Activated B cell treated with CpG ODN at 0.5 μM for 24 hours (primary cell): ENCODE results near the gene SLC22A14. TPM values are rescaled to one million over a fixed set of nuclear protein-coding genes. Genes with fewer than 3 reads are reported as not detected.

Experiments
- ATAC-seq: fragments of 200-7000 bp; cut with Tn5 transposase; one replicate; pipeline ENCODE4 v1.10.0; 2021; ENCODE audit warnings: low read depth, mild to moderate bottlenecking, moderate library complexity
- CTCF ChIA-PET: fragments of 350-600 bp; sonication (Branson Sonifier 250); formaldehyde crosslinking; loops from one replicate; lab custom pipeline; 2021; ENCODE audit warnings: antibody characterized with exemption; lab: Charles Lee
- POLR2A ChIA-PET: fragments of 350-600 bp; sonication (Branson Sonifier 250); formaldehyde crosslinking; loops from one replicate; lab custom pipeline; 2021; ENCODE audit warnings: antibody characterized with exemption; lab: Charles Lee
- DNase-seq: peaks from one replicate; pipeline ENCODE4 v3.0.0; 2022
- H3K27ac Mint-ChIP-seq: one replicate; pipeline ENCODE4 v1.8.0; 2020; ENCODE audit warnings: mixed read lengths
- H3K27me3 Mint-ChIP-seq: one replicate; pipeline ENCODE4 v1.8.0; 2021; ENCODE audit warnings: mixed read lengths
- H3K36me3 Mint-ChIP-seq: one replicate; pipeline ENCODE4 v1.8.0; 2021; ENCODE audit warnings: low read depth, mixed read lengths
- H3K4me1 Mint-ChIP-seq: one replicate; pipeline ENCODE4 v1.8.0; 2021; ENCODE audit warnings: mixed read lengths
- H3K4me3 Mint-ChIP-seq: one replicate; pipeline ENCODE4 v1.8.0; 2020; ENCODE audit warnings: mild to moderate bottlenecking, mixed read lengths
- H3K9me3 Mint-ChIP-seq: one replicate; pipeline ENCODE4 v1.8.0; 2020; ENCODE audit warnings: mixed read lengths
- CTCF ChIP-seq: fragments of 200-600 bp; IDR thresholded peaks from one replicate; pipeline ENCODE4 v1.8.0; 2022; ENCODE audit warnings: antibody characterized with exemption, mild to moderate bottlenecking
- intact Hi-C: fragments of 100-400 bp; cut with micrococcal nuclease; formaldehyde crosslinking; loops from one replicate; pipeline ENCODE4 v1.15.1; 2024
- total RNA-seq: library from RNA; stranded (reverse); gene quantifications from 2 replicates; pipeline ENCODE4 v1.2.3, GENCODE V29; 2022

The SLC22A14 gene
- total RNA-seq, 1 donor from 2014 or later: 0.16 TPM

- no peak overlapping the region for H3K27ac Mint-ChIP-seq
- no peak overlapping the region for H3K4me3 Mint-ChIP-seq
- peaks cover 9% of the 10 kb centered on the region for H3K4me1 Mint-ChIP-seq
- CTCF ChIA-PET: no interaction called here
- intact Hi-C loops: no loop called here
- no peaks in the 10 kb centered on the region for H3K27me3 Mint-ChIP-seq
- DNase-seq: no peak
- POLR2A ChIA-PET: no interaction called here
- no peaks in the 10 kb centered on the region for H3K9me3 Mint-ChIP-seq
- H3K36me3 Mint-ChIP-seq: no peaks in the 10 kb centered on the region
- no peak for ATAC-seq
- TF ChIP-seq CTCF: no peak
Measured at GRCh38 chr3:38276081-38276916, 5.8 kb upstream of the SLC22A14 start.

DNA sequence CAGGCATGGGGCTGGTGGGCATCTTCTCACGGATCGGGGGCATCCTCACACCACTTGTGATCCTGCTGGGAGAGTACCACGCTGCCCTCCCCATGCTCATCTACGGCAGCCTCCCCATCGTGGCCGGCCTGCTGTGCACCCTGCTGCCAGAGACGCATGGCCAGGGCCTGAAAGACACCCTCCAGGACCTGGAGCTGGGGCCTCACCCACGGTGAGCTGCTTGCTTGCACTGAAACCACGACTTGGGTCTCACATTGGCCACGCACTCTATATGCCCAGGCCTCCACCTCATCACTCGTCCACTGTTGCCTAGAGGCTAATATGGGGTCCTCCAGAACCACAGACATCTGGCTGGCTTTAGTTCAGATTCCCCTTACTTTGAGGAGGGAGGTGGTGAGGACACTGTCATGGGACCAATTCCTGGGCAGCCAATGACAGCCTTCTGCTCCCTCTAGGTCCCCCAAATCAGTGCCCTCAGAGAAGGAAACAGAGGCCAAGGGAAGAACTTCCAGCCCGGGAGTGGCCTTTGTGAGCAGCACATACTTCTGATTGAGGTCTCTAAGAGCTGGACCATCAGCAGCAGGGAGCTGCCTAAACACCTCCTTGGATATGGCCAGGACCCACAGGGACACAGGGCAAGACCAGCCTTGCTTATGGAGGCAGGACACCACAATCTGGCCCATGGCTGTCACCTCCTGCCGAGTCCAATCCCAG is 5.0 kb upstream of the SLC22A14 start:
- CTCF ChIA-PET: no interaction called here
- DNase-seq (no peak), ATAC-seq (no peak)
- peaks cover 9% of the 10 kb centered on the region for H3K4me1 Mint-ChIP-seq
- H3K36me3 Mint-ChIP-seq: no peaks in the 10 kb centered on the region
- POLR2A ChIA-PET: no interaction called here
- H3K4me3 Mint-ChIP-seq: no peak overlapping the region
- H3K9me3 Mint-ChIP-seq: no peaks in the 10 kb centered on the region
- H3K27me3 Mint-ChIP-seq: no peaks in the 10 kb centered on the region
- intact Hi-C loops: no loop called here
- H3K27ac Mint-ChIP-seq: no peak overlapping the region
- TF ChIP-seq CTCF: no peak

DNA sequence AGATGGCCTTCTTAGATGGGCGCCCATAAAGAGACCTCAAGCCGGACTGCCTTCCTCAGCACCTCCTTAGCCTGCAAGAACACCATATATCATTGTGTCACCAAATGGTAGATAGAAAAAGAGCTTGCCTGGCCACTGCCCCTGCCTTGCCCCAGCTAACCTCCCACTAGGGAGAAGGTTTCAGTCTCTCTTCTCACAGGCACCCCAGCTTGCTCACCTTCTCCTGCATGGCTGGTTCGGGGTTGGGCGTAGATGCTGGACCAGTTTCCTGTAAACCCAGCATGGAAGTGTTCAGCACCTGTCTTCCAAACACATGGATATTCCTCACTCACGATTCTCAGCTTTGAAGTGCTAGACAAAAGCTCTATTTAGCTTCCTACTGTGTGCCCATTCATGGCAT is 3.3 kb upstream of the SLC22A14 start:
- CTCF ChIA-PET: interaction anchor here (0.6 kb wide), 1 partner anchor 460 kb away, joined by 4 read pairs; no protein-coding TSS in a partner anchor
- DNase-seq: no peak
- Mint-ChIP-seq H3K27ac (no peak overlapping the region), H3K36me3 (no peaks in the 10 kb centered on the region), H3K9me3 (no peaks in the 10 kb centered on the region), H3K4me1 (no peaks in the 10 kb centered on the region), H3K27me3 (no peaks in the 10 kb centered on the region), H3K4me3 (no peak overlapping the region)
- no peak for ATAC-seq
- no peak for TF ChIP-seq CTCF
- POLR2A ChIA-PET: no interaction called here
- intact Hi-C loops: no loop called here

GRCh38 chr3:38283810-38284755 is 2.0 kb downstream of the SLC22A14 start:
- intact Hi-C loops: no loop called here

More at GRCh38 chr3:38283810-38284755, 2.0 kb downstream of the SLC22A14 start:
- Mint-ChIP-seq H3K9me3 (no peaks in the 10 kb centered on the region), H3K4me3 (no peak overlapping the region), H3K36me3 (no peaks in the 10 kb centered on the region), H3K27ac (no peak overlapping the region), H3K27me3 (no peaks in the 10 kb centered on the region), H3K4me1 (no peaks in the 10 kb centered on the region)
- ATAC-seq: no peak
- no peak for DNase-seq
- no peak for TF ChIP-seq CTCF
- POLR2A ChIA-PET: no interaction called here
- CTCF ChIA-PET: no interaction called here
